NCI-H1048 (cell line): Measurements from ENCODE around the gene SURF1.
"Not testable (repeated sequence)": the region's sequence is repeated elsewhere in the genome, so short reads cannot be mapped to it uniquely, and the experiment has no call there.

Source experiments
- DNase-seq: peaks from one replicate; lab custom pipeline; 2025; lab: John Stamatoyannopoulos, UW

Gene SURF1

GRCh38 chr9:133320421-133320881 lies 35.8 kb downstream of the SURF1 start:
- DNase-seq, result no peak

- DNase-seq, result not testable (repeated sequence)
Measured at GRCh38 chr9:133317551-133317950, 38.7 kb downstream of the SURF1 start.

GRCh38 chr9:133315997-133316396 lies 40.3 kb downstream of the SURF1 start:
- no peak for DNase-seq

- no peak for DNase-seq
Measured at GRCh38 chr9:133309608-133310007, 46.7 kb downstream of the SURF1 start.

GRCh38 chr9:133307301-133307700 lies 49.0 kb downstream of the SURF1 start:
- no peak for DNase-seq

- no peak for DNase-seq
Measured at GRCh38 chr9:133306242-133307204, 49.8 kb downstream of the SURF1 start.

- no peak for DNase-seq
Measured at GRCh38 chr9:133305731-133306130, 50.6 kb downstream of the SURF1 start.

GRCh38 chr9:133304477-133305377 lies 51.6 kb downstream of the SURF1 start:
- no peak for DNase-seq

GRCh38 chr9:133304158-133304470 lies 52.2 kb downstream of the SURF1 start:
- DNase-seq, result no peak

- no peak for DNase-seq
Measured at GRCh38 chr9:133303266-133304157, 52.8 kb downstream of the SURF1 start.
